Stimulated activated CD8-positive, alpha-beta memory T cell treated with anti-CD3 and anti-CD28 coated beads, Interleukin-4, amount 100 ng/mL, for 1 hour (primary cell): ENCODE measurements around the gene ACOT7.

ENCODE experiments used
- DNase-seq, 2 donors: peaks; one replicate each; pipeline ENCODE4 v3.0.0-alpha.2; 2020; ENCODE audit warnings: low read depth in 2 of 2, low spot score in 1 of 2

The ACOT7 gene

DNA sequence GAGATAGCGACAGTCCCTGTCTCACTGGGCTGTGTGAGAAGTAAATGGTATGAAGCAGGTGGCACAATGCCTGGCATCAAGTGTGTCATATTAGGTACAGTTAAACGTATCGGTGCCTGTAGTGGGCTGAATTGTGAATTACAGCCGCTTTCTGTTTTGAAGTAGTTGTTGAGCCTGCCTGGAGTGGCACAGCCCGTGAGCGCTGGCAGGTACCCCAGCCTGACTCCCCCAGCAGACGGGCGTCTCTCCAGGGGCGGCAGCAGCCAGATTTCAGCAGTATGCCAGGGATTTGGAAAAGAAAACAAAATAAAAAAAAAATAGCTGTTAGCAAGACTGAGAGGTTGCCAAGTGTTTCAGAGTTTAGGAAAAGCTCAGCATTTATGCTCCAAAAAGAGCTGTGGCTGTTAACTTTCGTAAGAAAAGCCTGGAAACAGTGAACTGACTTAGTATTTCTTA, 106.1 kb downstream of the ACOT7 start:
- DNase-seq, result no peak

GRCh38 chr1:6287029-6287428, 106.5 kb downstream of the ACOT7 start:
- no peak for DNase-seq

GRCh38 chr1:6286266-6286665, 107.3 kb downstream of the ACOT7 start:
- DNase-seq, result no peak

DNA sequence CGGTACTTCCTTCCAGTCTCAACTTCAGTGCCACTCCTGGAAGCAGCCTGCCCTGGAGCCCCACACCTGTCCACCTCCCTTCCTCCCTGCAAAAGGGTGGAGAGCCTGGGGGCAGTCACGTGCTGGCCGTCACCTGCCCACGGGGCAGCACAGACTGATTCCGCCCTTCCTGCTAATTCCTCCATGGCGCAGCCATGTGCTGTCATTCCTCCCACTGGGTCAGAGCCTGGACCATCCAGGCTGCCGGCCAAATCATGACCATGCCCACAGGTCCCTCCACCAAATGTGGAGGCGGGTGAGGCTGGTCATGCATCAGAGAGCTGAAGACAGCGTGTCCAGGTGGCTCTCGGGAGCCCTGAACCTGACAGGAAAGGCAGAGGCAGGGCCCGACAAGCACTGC, 108.2 kb downstream of the ACOT7 start:
- no peak for DNase-seq

GRCh38 chr1:6282577-6283270, 110.8 kb downstream of the ACOT7 start:
- DNase-seq, result no peak

- no peak for DNase-seq
These were observed 111.8 kb downstream of the ACOT7 start for GRCh38 chr1:6281511-6282402.

- DNase-seq, result no peak
These were observed 112.7 kb downstream of the ACOT7 start for GRCh38 chr1:6280761-6281451.

DNA sequence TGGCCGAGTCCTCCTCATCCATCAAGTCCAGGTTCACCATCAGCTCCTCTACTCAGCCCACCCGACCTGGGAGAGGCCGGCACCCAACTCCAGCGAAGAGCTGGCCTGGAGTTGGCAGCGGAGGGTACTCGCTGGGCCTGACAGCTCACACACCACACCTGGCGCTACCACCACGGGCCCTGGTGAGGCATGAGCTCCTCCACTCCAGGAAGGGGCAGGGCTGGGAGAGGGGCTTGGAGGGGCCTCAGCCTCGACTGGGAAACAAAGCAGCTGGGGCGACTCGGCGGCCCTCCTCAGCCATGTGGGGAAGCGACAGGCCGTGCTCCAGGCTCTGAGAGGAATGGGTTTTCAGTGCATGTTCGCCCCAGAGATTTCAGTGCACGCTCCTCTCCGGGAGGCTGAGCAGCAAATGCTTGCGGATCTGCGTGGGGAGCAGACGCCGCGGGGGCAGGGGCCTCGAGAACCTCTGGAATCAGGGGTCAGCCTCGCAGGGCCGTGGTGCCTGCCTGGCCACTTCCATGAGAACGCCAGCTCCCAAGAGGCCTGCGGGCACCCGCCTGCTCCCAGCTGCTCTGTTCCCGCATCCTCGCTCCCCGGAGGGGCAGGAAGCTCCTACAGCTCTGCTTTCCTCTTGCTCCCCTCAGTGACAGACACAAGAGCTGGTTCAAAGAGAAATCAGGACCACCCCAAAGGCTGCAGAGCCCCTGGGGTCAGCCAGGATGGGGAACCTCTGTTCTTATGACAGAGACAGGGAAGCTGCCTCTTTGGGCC, 113.8 kb downstream of the ACOT7 start:
- no peak for DNase-seq

DNA sequence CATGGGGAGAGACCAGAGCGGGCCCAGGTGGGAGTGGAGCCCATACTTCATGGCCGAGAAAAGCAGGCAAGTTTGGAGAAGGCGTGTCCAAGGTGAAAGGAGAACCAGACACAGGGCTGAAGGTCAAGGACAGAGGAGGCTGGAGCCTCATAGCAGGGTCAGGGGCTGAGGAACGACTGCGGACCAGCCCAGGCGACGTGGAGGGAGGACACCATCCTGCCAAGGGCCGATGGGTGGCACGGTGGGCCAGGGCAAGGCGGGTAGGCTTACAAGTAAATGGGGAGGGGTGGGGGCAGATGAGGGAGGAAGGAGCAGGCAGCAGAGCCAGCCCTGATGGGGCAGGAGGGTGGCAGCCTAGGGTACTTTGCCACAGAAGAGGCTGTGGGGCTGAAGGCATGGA, 114.5 kb downstream of the ACOT7 start:
- no peak for DNase-seq

- no peak for DNase-seq
These were observed 115.3 kb downstream of the ACOT7 start for GRCh38 chr1:6278263-6278662.

GRCh38 chr1:6276811-6277555, 116.6 kb downstream of the ACOT7 start:
- no peak for DNase-seq

- DNase-seq, result no peak
These were observed 117.5 kb downstream of the ACOT7 start for GRCh38 chr1:6275826-6276782.

DNA sequence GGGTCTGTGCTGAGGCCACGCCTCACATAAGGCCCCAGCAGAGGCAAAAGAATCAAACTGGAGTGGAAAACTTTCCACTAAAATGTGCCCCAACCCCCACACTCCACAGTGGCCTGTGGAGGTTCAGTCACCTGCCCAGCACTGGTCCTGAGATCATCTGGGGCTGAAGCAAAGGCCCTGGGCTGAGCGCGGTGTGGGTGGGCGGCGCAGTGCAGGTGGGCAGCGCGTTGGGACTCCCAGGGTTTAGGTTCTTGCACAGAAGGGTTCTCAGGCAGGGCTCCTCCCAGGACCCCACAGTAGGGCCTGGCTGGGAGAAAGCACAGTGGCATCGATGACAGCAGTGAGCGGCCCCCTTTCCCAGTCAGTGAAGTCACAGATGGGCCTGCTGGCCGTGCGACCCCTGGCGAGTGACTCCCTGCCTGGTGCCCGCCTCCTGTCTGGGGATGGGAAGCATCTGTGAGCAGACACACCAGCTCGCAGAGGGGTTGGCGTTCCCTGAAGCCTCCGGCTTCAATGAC, 118.9 kb downstream of the ACOT7 start:
- DNase-seq, result no peak

DNA sequence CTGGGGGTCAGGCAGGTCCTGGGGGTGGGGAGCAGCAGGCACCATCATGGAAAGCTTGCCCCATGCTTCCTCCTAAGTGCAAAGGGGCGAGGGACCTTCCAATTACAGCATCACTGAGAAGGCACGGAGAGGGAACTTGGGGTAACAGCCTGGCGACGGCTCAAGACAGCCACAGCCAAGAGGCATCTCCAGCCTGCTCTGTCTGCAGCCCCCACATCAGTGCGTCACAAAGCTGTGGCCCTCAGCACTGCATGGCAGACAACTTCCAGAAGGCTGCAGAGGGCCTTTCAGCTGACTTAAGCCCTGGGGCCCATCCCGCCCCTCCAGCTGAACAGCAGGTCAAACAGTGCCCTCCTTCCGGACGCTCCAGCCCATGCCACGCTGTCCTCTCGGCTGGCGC, 119.5 kb downstream of the ACOT7 start:
- DNase-seq, result no peak

GRCh38 chr1:6273380-6273891, 120.1 kb downstream of the ACOT7 start:
- no peak for DNase-seq

GRCh38 chr1:6272868-6273267, 120.7 kb downstream of the ACOT7 start:
- no peak for DNase-seq

GRCh38 chr1:6272452-6272851, 121.1 kb downstream of the ACOT7 start:
- no peak for DNase-seq

GRCh38 chr1:6271554-6271953, 122.0 kb downstream of the ACOT7 start:
- no peak for DNase-seq

- DNase-seq, result no peak
These were observed 122.6 kb downstream of the ACOT7 start for GRCh38 chr1:6271006-6271405.
